K562 (cell line): ENCODE results near the gene PPM1N. TPM values are rescaled to one million over a fixed set of nuclear protein-coding genes. Genes with fewer than 3 reads are reported as not detected.

ENCODE experiments used
- ARHGAP35 ChIP-seq: fragments of 450-650 bp; IDR thresholded peaks from 2 replicates; pipeline ENCODE4 v1.6.1; 2018; ENCODE audit not compliant: partially characterized antibody
- BCOR ChIP-seq: fragments of 450-650 bp; IDR thresholded peaks from 2 replicates; pipeline ENCODE4 v1.6.1; 2016
- CTCF ChIP-seq, 3 experiments: IDR thresholded peaks in 2 of 3; conservative IDR thresholded peaks in 1 of 3; 2 replicates each; pipeline ENCODE4 v1.5.1; 2011 to 2012; ENCODE audit warnings: low read length in 3 of 3, mild to moderate bottlenecking in 3 of 3, control low read depth in 2 of 3, improper control_type of control experiment in 1 of 3, inconsistent platforms in 1 of 3, low read depth in 1 of 3, mixed read lengths in 1 of 3, moderate library complexity in 1 of 3; ENCODE audit not compliant: insufficient read depth in 2 of 3
- EP400 ChIP-seq: fragments of 450-650 bp; IDR thresholded peaks from 2 replicates; pipeline ENCODE4 v1.6.1; 2017; ENCODE audit warnings: antibody characterized with exemption, mild to moderate bottlenecking, moderate library complexity
- FOXA3 ChIP-seq, 2 experiments: fragments of 450-650 bp in 1 of 2; sonication (generic) in 1 of 2; formaldehyde crosslinking; IDR thresholded peaks in 1 of 2; conservative IDR thresholded peaks in 1 of 2; 2 replicates each; pipeline versions ENCODE4 v1.4.0 to v1.8.0; 2020 to 2022; ENCODE audit warnings: mild to moderate bottlenecking in 2 of 2, missing genetic modification reagents in 1 of 2
- KAT8 ChIP-seq: fragments of 450-650 bp; IDR thresholded peaks from 2 replicates; pipeline ENCODE4 v1.6.1; 2016; ENCODE audit warnings: low read depth, mild to moderate bottlenecking
- MITF ChIP-seq: IDR thresholded peaks from 2 replicates; pipeline ENCODE4 v1.6.1; 2014; ENCODE audit warnings: antibody characterized with exemption
- NCOA2 ChIP-seq, 2 experiments: fragments of 450-650 bp; IDR thresholded peaks; 2 replicates each; pipeline ENCODE4 v1.6.1; 2018; ENCODE audit warnings: mild to moderate bottlenecking in 2 of 2, moderate library complexity in 1 of 2; ENCODE audit not compliant: partially characterized antibody in 2 of 2
- PPARD ChIP-seq: fragments of 250-450 bp; sonication (Bioruptor Pico); IDR thresholded peaks from 2 replicates; pipeline ENCODE4 v1.8.0; 2022; ENCODE audit warnings: inconsistent platforms, mild to moderate bottlenecking, moderate library complexity
- SAFB ChIP-seq: fragments of 200-400 bp; formaldehyde crosslinking; IDR thresholded peaks from 2 replicates; pipeline ENCODE4 v1.6.1; 2017; ENCODE audit warnings: low read depth, low read length, borderline replicate concordance
- TBP ChIP-seq: optimal IDR thresholded peaks from 2 replicates; pipeline ENCODE3; 2011; ENCODE audit warnings: low read depth, low read length, improper control_type of control experiment
- TFAM ChIP-seq: fragments of 250-450 bp; sonication (Bioruptor Pico); conservative IDR thresholded peaks from 2 replicates; pipeline ENCODE4 v1.5.0; 2021; ENCODE audit warnings: mild to moderate bottlenecking, moderate library complexity
- TSC22D4 ChIP-seq: fragments of 450-650 bp; IDR thresholded peaks from 2 replicates; pipeline ENCODE4 v1.6.1; 2016; ENCODE audit warnings: missing genetic modification characterization, missing biosample characterization, control low read depth
- polyA plus RNA-seq, 8 experiments: library from polyadenylated mRNA; depleted of rRNA in 4 of 8; stranded (reverse) in 5 of 8; unstranded in 3 of 8; fragments of >200 nt; fragmentation: Nextera tagmentation in 2 of 8; fragmentation: Illumina TruSeq in 1 of 8; extraction: Ambion mirVana in 2 of 8; extraction: Trizol in 1 of 8; gene quantifications; 2 replicates each; pipeline versions ENCODE4 v1.2.1 to v1.2.3, GENCODE V29; 2011 to 2014; ENCODE audit warnings: inconsistent platforms in 1 of 8, missing spikeins in 1 of 8
- total RNA-seq, 7 experiments: library from RNA; depleted of rRNA in 6 of 7; stranded (reverse); fragments of >200 nt in 6 of 7; fragmentation: Illumina TruSeq in 2 of 7; extraction: Trizol in 2 of 7; gene quantifications; 2 replicates each; pipeline versions ENCODE4 v1.2.1 to v1.2.3, GENCODE V29; 2011 to 2021; ENCODE audit warnings: low replicate concordance in 1 of 7

Gene PPM1N
- total and polyA plus RNA-seq, 9 of the 15 experiments (the other 6 are each of a cell fraction or from before 2014, with no cell fraction given), result 4.5 to 15.6 (median 8.7) TPM

DNA sequence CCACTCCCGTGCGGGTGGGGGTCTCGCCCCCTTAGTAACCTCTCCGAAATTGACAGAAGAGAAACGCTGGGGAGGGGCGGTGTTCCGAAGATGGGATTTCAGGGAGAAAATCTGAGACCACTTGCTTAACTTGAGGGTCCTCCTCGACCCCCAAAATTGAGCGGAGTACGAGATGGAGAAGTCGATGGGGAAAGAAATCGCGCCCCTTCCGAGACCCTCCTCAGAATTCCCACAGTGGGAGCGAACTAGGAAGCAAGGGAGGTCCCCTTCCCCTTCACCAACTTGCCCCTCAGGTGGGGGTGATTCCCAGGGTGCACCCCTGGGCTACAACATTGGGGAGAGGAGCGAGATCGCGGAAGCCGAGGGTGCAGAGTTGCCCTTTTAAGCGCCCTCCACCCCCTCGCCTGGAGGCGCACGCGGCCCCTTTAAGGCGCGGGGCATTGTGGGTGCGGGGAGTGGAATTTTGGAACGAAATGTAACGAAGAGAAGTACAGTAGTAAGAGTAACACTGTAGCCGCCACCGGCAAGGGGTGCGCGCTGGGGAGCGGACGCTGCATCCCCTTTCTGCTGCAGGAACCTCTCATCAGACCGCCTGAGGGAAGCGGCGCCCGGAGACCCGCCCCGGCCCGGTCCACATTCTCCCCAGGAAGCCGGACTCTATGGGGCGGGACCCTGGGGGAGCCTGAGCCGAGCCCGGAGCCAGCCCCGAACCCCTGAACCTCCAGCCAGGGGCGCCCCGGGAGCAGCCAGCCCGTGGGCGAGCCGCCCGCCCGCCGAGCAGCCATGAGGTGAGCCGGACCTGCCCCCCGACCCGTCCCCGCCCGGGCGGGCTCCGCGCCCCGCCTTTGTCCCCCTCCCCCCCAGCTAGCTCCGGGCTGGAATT lies 9.0 kb downstream of the PPM1N start, which contains the start of gene VASP (continued):
- TF ChIP-seq TBP (peak; percentile 95), CTCF (IDR thresholded peaks at IDR 0.05 in 2 of 3, conservative IDR thresholded peaks at IDR 0.05 in 1 of 3; ENCODE audit: insufficient read depth in 2 of 3, low read depth in 1 of 3, low read length in 3 of 3) (no peak), KAT8 (no peak), PPARD (CRISPR knock-in tag) (no peak), EP400 (no peak; the same call in none of the 2 replicates), BCOR (peak; percentile 62; the same call in 1 of the 2 replicates), MITF (no peak), SAFB (no peak), NCOA2 (IDR thresholded peaks at IDR 0.05; ENCODE audit: partially characterized antibody in 2 of 2) (no peak), TSC22D4 (no peak), FOXA3 (CRISPR knock-in tag; conservative IDR thresholded peaks at IDR 0.05 in 1 of 2, IDR thresholded peaks at IDR 0.05 in 1 of 2) (no peak), TFAM (CRISPR knock-in tag) (no peak), ARHGAP35 (no peak)
